Stimulated activated naive CD8-positive, alpha-beta T cell treated with anti-CD3 and anti-CD28 coated beads, Interleukin-15, amount 100 ng/mL, for 72 hours (primary cell): ENCODE results near the gene MFSD2B.
A peak's percentile ranks its signal among the peaks of the same experiment; 100 is the strongest.
"Not testable (repeated sequence)": the region's sequence is repeated elsewhere in the genome, so short reads cannot be mapped to it uniquely, and the experiment has no call there.

Experiments
- ATAC-seq: fragments of 150-1000 bp; cut with Tn5 transposase; 2 replicates; pipeline ENCODE4 v1.10.0; 2021; ENCODE audit warnings: mild to moderate bottlenecking, moderate library complexity
- DNase-seq, 2 donors: peaks; one replicate each; pipeline ENCODE4 v3.0.0; 2021 to 2022
- H3K27ac Mint-ChIP-seq, 2 donors: one replicate each; pipeline ENCODE4 v1.8.0; 2022; ENCODE audit warnings: mild to moderate bottlenecking in 2 of 2, mixed read lengths in 2 of 2, moderate library complexity in 2 of 2
- H3K27me3 Mint-ChIP-seq: one replicate; pipeline ENCODE4 v1.8.0; 2022; ENCODE audit warnings: mixed read lengths
- H3K4me1 Mint-ChIP-seq: one replicate; pipeline ENCODE4 v1.8.0; 2022; ENCODE audit warnings: mild to moderate bottlenecking, mixed read lengths
- H3K4me3 Mint-ChIP-seq, 2 donors: one replicate each; pipeline ENCODE4 v1.8.0; 2022; ENCODE audit warnings: mild to moderate bottlenecking in 2 of 2, mixed read lengths in 2 of 2, moderate library complexity in 1 of 2
- H3K9me3 Mint-ChIP-seq, 2 donors: one replicate each; pipeline ENCODE4 v1.8.0; 2022; ENCODE audit warnings: mixed read lengths in 2 of 2

Gene MFSD2B

GRCh38 chr2:24040511-24040910, 30.6 kb downstream of the MFSD2B start:
- peak overlapping the region in 1 of 2 donors; percentile 67 for H3K27ac Mint-ChIP-seq
- DNase-seq, result no peak
- no peak overlapping the region for H3K4me3 Mint-ChIP-seq

GRCh38 chr2:24043133-24043532, 33.2 kb downstream of the MFSD2B start:
- H3K27ac Mint-ChIP-seq, H3K4me3 Mint-ChIP-seq, ATAC-seq, H3K9me3 Mint-ChIP-seq, DNase-seq, H3K27me3 Mint-ChIP-seq: not testable (repeated sequence)
- H3K4me1 Mint-ChIP-seq, result peaks cover 31% of the 10 kb centered on the region

More at GRCh38 chr2:24040511-24040910, 30.6 kb downstream of the MFSD2B start:
- Mint-ChIP-seq H3K27me3 (no peaks in the 10 kb centered on the region), H3K9me3 (no peaks in the 10 kb centered on the region), H3K4me1 (peaks cover 17% of the 10 kb centered on the region)
- ATAC-seq, result no peak

GRCh38 chr2:24045511-24046508, 35.9 kb downstream of the MFSD2B start:
- Mint-ChIP-seq H3K27me3 (no peaks in the 10 kb centered on the region), H3K9me3 (no peaks in the 10 kb centered on the region), H3K4me3 (peak overlapping the region; percentile 96 to 99), H3K4me1 (peaks cover 31% of the 10 kb centered on the region), H3K27ac (no peak overlapping the region)
- no peak for ATAC-seq
- DNase-seq, result no peak

GRCh38 chr2:24046599-24046929, 36.7 kb downstream of the MFSD2B start:
- ATAC-seq (no peak), DNase-seq (no peak)
- no peak overlapping the region for H3K27ac Mint-ChIP-seq
- H3K27me3 Mint-ChIP-seq, result no peaks in the 10 kb centered on the region
- no peaks in the 10 kb centered on the region for H3K9me3 Mint-ChIP-seq
- peak overlapping the region; percentile 96 to 99 for H3K4me3 Mint-ChIP-seq
- peaks cover 31% of the 10 kb centered on the region for H3K4me1 Mint-ChIP-seq

- no peaks in the 10 kb centered on the region for H3K9me3 Mint-ChIP-seq
- H3K4me1 Mint-ChIP-seq, result peaks cover 31% of the 10 kb centered on the region
- H3K27ac Mint-ChIP-seq, result peak within 1 kb of the TSS; percentile 94 to 99
- H3K27me3 Mint-ChIP-seq, result no peaks in the 10 kb centered on the region
- ATAC-seq (peak; percentile 99), DNase-seq (peak; percentile 88 to 95)
- peak within 1 kb of the TSS; percentile 96 to 99 for H3K4me3 Mint-ChIP-seq
Measured at GRCh38 chr2:24046930-24047702, 37.2 kb downstream of the MFSD2B start, which contains the start of gene WDCP. WDCP (minus strand) TSS chr2:24047391; CDS start chr2:24039494, 7,897 bp downstream.

- Mint-ChIP-seq H3K4me1 (peaks cover 31% of the 10 kb centered on the region), H3K27ac (peak overlapping the region in 1 of 2 donors; percentile 99), H3K9me3 (no peaks in the 10 kb centered on the region), H3K4me3 (peak overlapping the region; percentile 96 to 99), H3K27me3 (no peaks in the 10 kb centered on the region)
- no peak for DNase-seq
- no peak for ATAC-seq
Measured at GRCh38 chr2:24047703-24048033, 37.8 kb downstream of the MFSD2B start.

GRCh38 chr2:24048769-24049484, 39.0 kb downstream of the MFSD2B start:
- peak in 1 of 2 donors; percentile 10 for DNase-seq
- Mint-ChIP-seq H3K4me1 (peaks cover 31% of the 10 kb centered on the region), H3K27me3 (peaks cover 4% of the 10 kb centered on the region), H3K9me3 (no peaks in the 10 kb centered on the region), H3K4me3 (no peak overlapping the region), H3K27ac (no peak overlapping the region)
- ATAC-seq, result no peak

- Mint-ChIP-seq H3K4me3 (no peak within 1 kb of the TSS), H3K9me3 (no peaks in the 10 kb centered on the region), H3K4me1 (peaks cover 31% of the 10 kb centered on the region), H3K27ac (no peak within 1 kb of the TSS), H3K27me3 (peaks cover 10% of the 10 kb centered on the region)
- ATAC-seq (peak; percentile 24), DNase-seq (peak; percentile 54 to 56)
Measured at GRCh38 chr2:24049485-24050021, 39.7 kb downstream of the MFSD2B start, which contains the start of gene FKBP1B. FKBP1B (plus strand) TSS chr2:24049741; CDS start chr2:24049850, 109 bp downstream.

GRCh38 chr2:24050041-24050979, 40.4 kb downstream of the MFSD2B start:
- Mint-ChIP-seq H3K4me1 (peaks cover 24% of the 10 kb centered on the region), H3K4me3 (no peak overlapping the region), H3K27ac (no peak overlapping the region), H3K27me3 (peaks cover 12% of the 10 kb centered on the region), H3K9me3 (no peaks in the 10 kb centered on the region)
- ATAC-seq (no peak), DNase-seq (peak in 1 of 2 donors; percentile 14)

- H3K9me3 Mint-ChIP-seq, result no peaks in the 10 kb centered on the region
- H3K4me3 Mint-ChIP-seq, result no peak overlapping the region
- peaks cover 12% of the 10 kb centered on the region for H3K27me3 Mint-ChIP-seq
- H3K27ac Mint-ChIP-seq, result no peak overlapping the region
- ATAC-seq (no peak), DNase-seq (no peak)
- peaks cover 11% of the 10 kb centered on the region for H3K4me1 Mint-ChIP-seq
Measured at GRCh38 chr2:24051833-24052232, 41.9 kb downstream of the MFSD2B start.

GRCh38 chr2:24052951-24053350, 43.1 kb downstream of the MFSD2B start:
- ATAC-seq (no peak), DNase-seq (no peak)
- Mint-ChIP-seq H3K4me3 (no peak overlapping the region), H3K27ac (no peak overlapping the region), H3K4me1 (peaks cover under 1% of the 10 kb centered on the region), H3K9me3 (no peaks in the 10 kb centered on the region), H3K27me3 (peaks cover 12% of the 10 kb centered on the region)

GRCh38 chr2:24054366-24055010, 44.6 kb downstream of the MFSD2B start:
- H3K4me3 Mint-ChIP-seq, result no peak overlapping the region
- no peaks in the 10 kb centered on the region for H3K4me1 Mint-ChIP-seq
- DNase-seq (no peak), ATAC-seq (no peak)
- H3K9me3 Mint-ChIP-seq, result no peaks in the 10 kb centered on the region
- peaks cover 12% of the 10 kb centered on the region for H3K27me3 Mint-ChIP-seq
- no peak overlapping the region for H3K27ac Mint-ChIP-seq

GRCh38 chr2:24055750-24056149, 45.9 kb downstream of the MFSD2B start:
- Mint-ChIP-seq H3K4me1 (no peaks in the 10 kb centered on the region), H3K27me3 (peaks cover 12% of the 10 kb centered on the region), H3K9me3 (no peaks in the 10 kb centered on the region), H3K4me3 (no peak overlapping the region), H3K27ac (no peak overlapping the region)
- no peak for DNase-seq
- no peak for ATAC-seq
